GM18499 (cell line): Measurements from ENCODE around the gene GGT6.

Experiments
- ATAC-seq: cut with Tn5 transposase; IDR thresholded peaks from one replicate; pipeline ENCODE4 v1.9.1; 2021; ENCODE audit warnings: moderate number of reproducible peaks; ENCODE audit not compliant: insufficient read depth, unreplicated experiment

The GGT6 gene

GRCh38 chr17:4511199-4511932 is 49.0 kb downstream of the GGT6 start:
- ATAC-seq: no peak

- no peak for ATAC-seq
Observed at GRCh38 chr17:4510618-4510941, 49.8 kb downstream of the GGT6 start.

GRCh38 chr17:4509923-4510617 is 50.3 kb downstream of the GGT6 start:
- no peak for ATAC-seq

GRCh38 chr17:4509401-4509800 is 51.0 kb downstream of the GGT6 start:
- no peak for ATAC-seq

GRCh38 chr17:4508207-4508606 is 52.2 kb downstream of the GGT6 start:
- ATAC-seq: no peak

- no peak for ATAC-seq
Observed at GRCh38 chr17:4507361-4508111, 52.8 kb downstream of the GGT6 start.
